ENCODE results near the gene GATAD2A. TPM values are rescaled to one million over a fixed set of nuclear protein-coding genes. Genes with fewer than 3 reads are reported as not detected.
A peak's percentile ranks its signal among the peaks of the same experiment; 100 is the strongest.

GATAD2A gene
- total and polyA plus RNA-seq, 4 donors = 7.1 to 23.7 (median 18.2) TPM

- peaks cover 1 to 20% (median 13%) of the 10 kb centered on the region in 4 donors for H3K36me3 ChIP-seq (ENCODE audit: control insufficient read depth in 4 of 4, insufficient read depth in 3 of 4, low read depth in 1 of 4, low read length in 3 of 4)
- H3K9ac ChIP-seq (ENCODE audit: low read depth in 1 of 2, low read length in 2 of 2) = no peak overlapping the region
Measured at GRCh38 chr19:19461671-19462622, 56.5 kb downstream of the GATAD2A start.

GRCh38 chr19:19463348-19464117, 58.1 kb downstream of the GATAD2A start:
- no peak overlapping the region for H3K4me3 ChIP-seq (ENCODE audit: low read depth in 1 of 3, low read length in 3 of 3)
- H3K27me3 ChIP-seq (ENCODE audit: control insufficient read depth in 4 of 4, insufficient read depth in 4 of 4, low read length in 3 of 4) = no peaks in the 10 kb centered on the region
- peak overlapping the region; percentile 16 to 42 for H3K27ac ChIP-seq (ENCODE audit: low read depth in 1 of 2, low read length in 2 of 2)
- DNase-seq (ENCODE audit: low spot score) = no peak
- no peak for TF ChIP-seq YY1 (IDR thresholded peaks at IDR 0.05)
- no peak for TF ChIP-seq ATF3 (IDR thresholded peaks at IDR 0.05)
- no peak for TF ChIP-seq RXRA (IDR thresholded peaks at IDR 0.05)
- no peak for TF ChIP-seq NR2F2 (IDR thresholded peaks at IDR 0.05)
- no peak for TF ChIP-seq RAD21 (IDR thresholded peaks at IDR 0.05)
- peaks cover 11 to 41% (median 26%) of the 10 kb centered on the region in 4 donors for H3K4me1 ChIP-seq (ENCODE audit: control insufficient read depth in 4 of 4, insufficient read depth in 4 of 4, low read length in 3 of 4)
- H3K36me3 ChIP-seq (ENCODE audit: control insufficient read depth in 4 of 4, insufficient read depth in 3 of 4, low read depth in 1 of 4, low read length in 3 of 4) = peaks cover 1 to 30% (median 19%) of the 10 kb centered on the region in 4 donors
- H3K9ac ChIP-seq (ENCODE audit: low read depth in 1 of 2, low read length in 2 of 2) = no peak overlapping the region
- 83% methylated on average over 19 of the region's 19 CpGs for WGBS
- H3K9me3 ChIP-seq (ENCODE audit: control insufficient read depth in 4 of 4, low read length in 3 of 4) = peaks cover 5 to 12% (median 8%) of the 10 kb centered on the region in 4 donors

More at GRCh38 chr19:19461671-19462622, 56.5 kb downstream of the GATAD2A start:
- DNase-seq (ENCODE audit: low spot score) = peak; percentile 79
- H3K27me3 ChIP-seq (ENCODE audit: control insufficient read depth in 4 of 4, insufficient read depth in 4 of 4, low read length in 3 of 4) = no peaks in the 10 kb centered on the region
- TF ChIP-seq FOXA1 (IDR thresholded peaks at IDR 0.05) (no peak), SP1 (IDR thresholded peaks at IDR 0.05) (no peak), RXRA (IDR thresholded peaks at IDR 0.05) (no peak), NR2F2 (IDR thresholded peaks at IDR 0.05) (no peak), GABPA (IDR thresholded peaks at IDR 0.05 in 1 of 2, conservative IDR thresholded peaks at IDR 0.05 in 1 of 2) (no peak), MAX (IDR thresholded peaks at IDR 0.05) (no peak), CTCF (IDR thresholded peaks at IDR 0.05; ENCODE audit: low read depth, low read length, missing input control) (no peak), YY1 (IDR thresholded peaks at IDR 0.05) (no peak), HNF4G (IDR thresholded peaks at IDR 0.05) (no peak), ATF3 (IDR thresholded peaks at IDR 0.05) (no peak)
- WGBS = 57% methylated on average over 27 of the region's 27 CpGs
- H3K9me3 ChIP-seq (ENCODE audit: control insufficient read depth in 4 of 4, low read length in 3 of 4) = no peaks in the 10 kb centered on the region
- H3K4me1 ChIP-seq (ENCODE audit: control insufficient read depth in 4 of 4, insufficient read depth in 4 of 4, low read length in 3 of 4) = peaks cover 11 to 48% (median 28%) of the 10 kb centered on the region in 4 donors
- H3K4me3 ChIP-seq (ENCODE audit: low read depth in 1 of 3, low read length in 3 of 3) = no peak overlapping the region
- H3K27ac ChIP-seq (ENCODE audit: low read depth in 1 of 2, low read length in 2 of 2) = peak overlapping the region; percentile 48 to 68
